Smooth muscle cell of the brain vasculature (primary cell): ENCODE results near the gene NUP37.
"Not testable (repeated sequence)": the region's sequence is repeated elsewhere in the genome, so short reads cannot be mapped to it uniquely, and the experiment has no call there.

Experiments used
- DNase-seq: peaks from one replicate; pipeline ENCODE4 v3.0.0-alpha.2; 2012; ENCODE audit warnings: low read depth, low spot score

Gene NUP37, protein sequence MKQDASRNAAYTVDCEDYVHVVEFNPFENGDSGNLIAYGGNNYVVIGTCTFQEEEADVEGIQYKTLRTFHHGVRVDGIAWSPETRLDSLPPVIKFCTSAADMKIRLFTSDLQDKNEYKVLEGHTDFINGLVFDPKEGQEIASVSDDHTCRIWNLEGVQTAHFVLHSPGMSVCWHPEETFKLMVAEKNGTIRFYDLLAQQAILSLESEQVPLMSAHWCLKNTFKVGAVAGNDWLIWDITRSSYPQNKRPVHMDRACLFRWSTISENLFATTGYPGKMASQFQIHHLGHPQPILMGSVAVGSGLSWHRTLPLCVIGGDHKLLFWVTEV

GRCh38 chr12:102119674-102120563 lies at the start of gene NUP37, which contains the start of gene PARPBP:
Gene NUP37 (minus strand): TSS chr12:102120114. CDS start chr12:102118518, 1,596 bp downstream.
Gene PARPBP (plus strand): TSS chr12:102120183. CDS start chr12:102123889, 3,706 bp downstream.
- peak; percentile 54 for DNase-seq

DNA sequence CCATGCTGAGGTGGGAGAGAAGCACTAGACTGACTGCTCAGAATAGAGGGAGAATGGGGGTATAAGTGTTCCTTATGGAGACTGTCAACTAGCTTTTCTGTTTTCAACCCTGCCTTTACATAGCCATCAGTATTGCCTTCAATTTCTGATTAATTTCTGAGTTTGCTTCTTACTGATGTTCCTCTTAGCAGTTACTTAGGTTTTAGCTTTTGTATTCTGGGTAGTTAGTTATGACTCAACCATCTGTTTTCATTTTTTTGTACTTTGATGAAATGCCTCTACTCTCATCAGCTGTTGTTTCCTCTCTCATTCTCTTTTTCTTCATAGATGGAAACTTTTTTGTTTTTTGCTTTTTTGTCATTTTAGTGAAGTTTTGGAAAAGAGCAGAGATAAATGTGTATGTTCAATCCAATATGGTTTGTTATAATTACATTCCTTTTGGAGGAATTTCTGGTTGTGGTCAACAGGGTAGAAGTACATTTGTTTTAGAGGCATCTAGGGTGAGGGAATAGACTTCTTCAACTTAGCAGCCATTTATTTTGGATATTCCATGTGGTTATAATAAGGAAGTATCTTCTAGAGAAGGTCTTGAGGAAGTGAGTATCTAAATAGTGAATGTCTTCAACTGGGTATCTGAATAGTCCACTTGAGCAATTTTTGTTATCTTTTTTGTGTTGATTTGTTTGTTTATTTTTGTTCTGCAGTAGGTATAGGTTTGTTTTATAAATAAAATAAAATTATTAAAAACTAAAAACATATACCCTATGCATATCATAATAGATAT lies 48.1 kb upstream of the NUP37 start:
- no peak for DNase-seq

- DNase-seq: no peak
These were observed 43.5 kb upstream of the NUP37 start for GRCh38 chr12:102163383-102163782.

- not testable (repeated sequence) for DNase-seq
These were observed 35.3 kb upstream of the NUP37 start for GRCh38 chr12:102155206-102155605.

- not testable (repeated sequence) for DNase-seq
These were observed 27.2 kb upstream of the NUP37 start for GRCh38 chr12:102147062-102147587.

- no peak for DNase-seq
These were observed 24.3 kb upstream of the NUP37 start for GRCh38 chr12:102144221-102144620.

DNA sequence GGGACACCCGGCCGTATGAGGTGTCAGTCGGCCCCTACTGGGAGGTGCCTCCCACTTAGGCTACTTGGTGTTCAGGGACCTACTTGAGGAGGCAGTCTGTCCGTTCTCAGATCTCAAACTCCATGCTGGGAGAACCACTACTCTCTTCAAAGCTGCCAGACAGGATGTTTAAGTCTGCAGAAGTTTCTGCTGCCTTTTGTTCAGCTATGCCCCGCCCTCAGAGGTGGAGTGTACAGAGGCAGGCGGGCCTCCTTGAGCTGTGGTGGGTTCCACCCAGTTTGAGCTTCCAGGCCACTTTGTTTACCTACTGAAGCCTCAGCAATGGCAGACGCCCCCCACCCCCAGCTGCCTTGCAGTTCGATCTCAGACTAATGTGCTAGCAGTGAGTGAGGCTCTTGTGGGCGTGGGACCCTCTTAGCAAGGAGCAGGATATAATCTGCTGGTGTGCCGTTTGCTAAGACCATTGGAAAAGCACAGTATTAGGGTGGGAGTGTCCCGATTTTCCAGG lies 23.0 kb upstream of the NUP37 start:
- not testable (repeated sequence) for DNase-seq

GRCh38 chr12:102137619-102138018 lies 17.7 kb upstream of the NUP37 start:
- not testable (repeated sequence) for DNase-seq

DNA sequence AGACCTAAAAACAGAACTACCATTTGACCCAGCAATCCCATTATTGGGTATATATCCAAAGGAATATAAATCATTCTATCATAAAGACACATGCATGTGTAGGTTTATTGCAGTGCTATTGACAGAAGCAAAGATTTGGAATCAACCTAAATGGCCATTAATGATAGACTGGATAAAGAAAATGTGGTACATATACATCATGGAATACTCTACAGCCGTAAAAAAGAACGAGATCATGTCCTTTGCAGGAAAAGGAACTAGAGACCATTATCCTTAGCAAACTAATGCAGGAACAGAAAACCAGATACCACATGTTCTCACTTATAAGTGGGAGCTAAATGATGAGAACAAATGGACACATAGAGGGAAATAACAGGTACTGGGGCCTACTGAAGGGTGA lies 11.5 kb upstream of the NUP37 start:
- DNase-seq: not testable (repeated sequence)

GRCh38 chr12:102130720-102131119 lies 10.8 kb upstream of the NUP37 start:
- DNase-seq: not testable (repeated sequence)

- DNase-seq: not testable (repeated sequence)
These were observed 1.4 kb upstream of the NUP37 start for GRCh38 chr12:102121328-102121727.

DNA sequence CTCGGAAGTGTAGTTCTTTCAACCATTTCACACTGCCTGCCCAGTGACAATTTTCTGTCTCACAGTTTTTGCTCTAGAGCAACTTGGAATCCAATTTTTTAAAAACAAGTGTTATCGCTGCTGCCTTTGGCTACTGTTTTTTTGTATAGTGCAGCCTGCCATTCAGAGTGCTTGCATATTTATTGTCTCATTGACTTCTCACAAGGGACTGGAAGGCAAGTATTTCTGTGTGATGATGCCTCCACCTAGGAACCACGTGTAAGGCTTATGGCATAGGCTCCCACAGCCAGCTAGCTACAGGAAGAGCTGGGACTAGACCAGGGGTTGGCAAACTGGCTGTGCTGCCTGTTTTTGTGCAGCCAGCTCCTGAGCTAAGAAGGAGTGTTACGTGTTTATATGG lies 972 bp upstream of the NUP37 start:
- DNase-seq: no peak

- DNase-seq: no peak
These were observed 605 bp upstream of the NUP37 start for GRCh38 chr12:102120564-102120873.

DNA sequence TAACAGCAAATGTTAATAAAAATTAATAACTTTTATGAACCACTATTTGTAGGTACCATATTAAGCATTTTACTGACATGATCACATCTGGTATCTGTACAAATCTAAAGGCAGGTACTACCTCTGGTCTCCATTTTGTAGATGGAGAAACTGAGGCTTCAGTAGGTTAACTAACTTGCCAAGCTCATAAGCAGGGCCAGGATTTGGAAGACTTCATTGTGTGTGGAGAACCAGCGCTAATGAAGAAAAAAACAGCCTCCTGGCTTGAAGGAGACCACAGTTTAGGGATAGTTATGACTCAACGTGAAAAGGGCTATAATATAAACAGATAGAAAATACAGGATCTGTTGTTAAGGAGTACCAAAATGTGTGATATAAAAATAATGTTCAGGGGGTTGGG lies 1.0 kb downstream of the NUP37 start:
- no peak for DNase-seq

DNA sequence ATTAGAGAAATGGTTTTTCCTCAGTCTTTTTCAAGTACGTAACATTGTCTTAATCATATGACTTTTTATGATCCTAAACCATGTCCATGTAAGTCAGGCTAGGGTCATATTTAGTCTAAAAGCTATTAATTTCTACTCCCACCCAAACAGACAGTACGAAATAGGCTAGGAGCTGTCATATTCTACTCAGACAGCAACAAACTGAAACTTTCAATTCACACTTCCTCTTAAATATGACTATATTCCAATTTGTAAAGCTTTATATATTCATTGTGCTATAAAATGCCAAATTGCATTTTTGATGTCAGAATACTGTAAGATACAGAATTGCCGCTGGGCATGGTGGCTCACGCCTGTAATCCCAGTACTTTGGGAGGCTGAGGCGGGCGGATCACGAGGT lies 3.5 kb downstream of the NUP37 start:
- DNase-seq: no peak

GRCh38 chr12:102114212-102114611 lies 5.7 kb downstream of the NUP37 start:
- DNase-seq: no peak

DNA sequence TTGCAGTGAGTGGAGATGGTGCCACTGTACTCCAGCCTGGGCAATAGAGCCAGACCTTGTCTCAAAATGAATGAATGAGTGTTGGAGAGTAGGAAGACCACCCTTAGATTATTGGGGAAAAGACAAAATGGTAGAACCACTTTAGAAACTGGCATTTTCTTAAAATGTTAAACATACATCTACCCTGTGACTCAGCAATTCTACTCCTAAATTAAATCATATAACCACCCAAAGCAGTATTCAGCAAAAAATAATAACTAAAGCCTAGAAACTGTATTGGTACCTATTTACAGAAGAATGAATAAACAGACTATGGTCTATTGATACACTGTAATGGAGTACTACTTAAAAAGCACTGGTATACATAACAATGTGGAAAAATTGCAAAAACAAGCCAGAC lies 9.1 kb downstream of the NUP37 start:
- no peak for DNase-seq

DNA sequence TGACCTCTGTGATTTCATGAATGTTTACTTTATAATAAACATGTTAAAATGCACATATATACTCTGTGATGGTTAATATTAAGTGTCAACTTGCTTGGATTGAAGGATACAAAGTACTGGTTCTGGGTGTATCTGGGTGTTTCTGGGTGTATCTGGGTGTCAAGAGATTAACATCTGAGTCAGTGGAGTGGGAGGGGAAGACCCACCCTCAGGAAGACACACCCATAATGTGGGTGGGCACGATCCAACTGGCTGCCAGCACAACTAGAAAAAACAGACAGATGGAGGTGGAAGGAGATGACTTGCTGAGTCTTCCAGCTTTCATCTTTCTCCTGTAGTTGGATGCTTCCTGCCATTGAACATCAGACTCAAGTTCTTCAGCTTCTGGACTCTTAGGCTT lies 11.9 kb downstream of the NUP37 start:
- DNase-seq: no peak

DNA sequence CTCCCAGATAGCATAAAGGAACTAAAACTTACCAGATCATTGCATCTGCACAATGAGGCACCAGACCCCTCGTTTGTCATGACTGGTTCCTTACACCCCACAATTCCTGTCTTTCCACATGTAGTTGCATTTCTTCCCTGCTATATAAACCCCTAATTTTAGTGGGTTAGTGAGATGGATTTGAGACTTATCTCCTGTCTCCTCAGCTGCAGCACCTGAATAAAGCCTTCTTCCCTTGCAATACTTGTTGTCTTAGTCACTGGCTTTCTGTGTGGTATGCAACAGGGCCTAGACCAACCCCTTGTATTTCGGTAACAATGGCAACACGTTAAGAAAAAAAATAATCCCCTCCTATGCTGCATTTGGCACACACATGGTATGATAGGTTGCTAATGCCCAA lies 13.0 kb downstream of the NUP37 start:
- no peak for DNase-seq

GRCh38 chr12:102096855-102097254 lies 23.1 kb downstream of the NUP37 start:
- DNase-seq: no peak

GRCh38 chr12:102095677-102096263 lies 24.1 kb downstream of the NUP37 start:
- DNase-seq: peak; percentile 9
